HG03280 (cell line): ENCODE measurements around the gene ROPN1L.
A peak's percentile ranks its signal among the peaks of the same experiment; 100 is the strongest.
"Not testable (repeated sequence)": the region's sequence is repeated elsewhere in the genome, so short reads cannot be mapped to it uniquely, and the experiment has no call there.

ENCODE experiments used
- ATAC-seq: cut with Tn5 transposase; IDR thresholded peaks from one replicate; pipeline ENCODE4 v1.9.1; 2021; ENCODE audit warnings: mild to moderate bottlenecking, moderate library complexity; ENCODE audit not compliant: unreplicated experiment

ROPN1L gene

GRCh38 chr5:10497554-10497953 lies 55.9 kb downstream of the ROPN1L start:
- ATAC-seq, result no peak

GRCh38 chr5:10498350-10498749 lies 56.7 kb downstream of the ROPN1L start:
- ATAC-seq, result no peak

- ATAC-seq, result no peak
Observed at GRCh38 chr5:10499066-10499465, 57.4 kb downstream of the ROPN1L start.

- no peak for ATAC-seq
Observed at GRCh38 chr5:10499776-10500175, 58.1 kb downstream of the ROPN1L start.

- no peak for ATAC-seq
Observed at GRCh38 chr5:10500669-10501068, 59.0 kb downstream of the ROPN1L start.

- no peak for ATAC-seq
Observed at GRCh38 chr5:10501554-10502075, 59.9 kb downstream of the ROPN1L start.

GRCh38 chr5:10502130-10502529 lies 60.5 kb downstream of the ROPN1L start:
- ATAC-seq, result no peak

- no peak for ATAC-seq
Observed at GRCh38 chr5:10502578-10502977, 60.9 kb downstream of the ROPN1L start.

GRCh38 chr5:10503321-10503720 lies 61.6 kb downstream of the ROPN1L start:
- ATAC-seq, result no peak

GRCh38 chr5:10503997-10504793 lies 62.5 kb downstream of the ROPN1L start:
- no peak for ATAC-seq

GRCh38 chr5:10505517-10506095 lies 63.9 kb downstream of the ROPN1L start:
- peak; percentile 60 for ATAC-seq

GRCh38 chr5:10506535-10506934 lies 64.9 kb downstream of the ROPN1L start:
- no peak for ATAC-seq

GRCh38 chr5:10507575-10508096 lies 66.0 kb downstream of the ROPN1L start:
- ATAC-seq, result no peak

GRCh38 chr5:10509575-10509974 lies 67.9 kb downstream of the ROPN1L start:
- no peak for ATAC-seq

- ATAC-seq, result no peak
Observed at GRCh38 chr5:10511741-10512640, 70.3 kb downstream of the ROPN1L start.

- no peak for ATAC-seq
Observed at GRCh38 chr5:10513501-10514442, 72.1 kb downstream of the ROPN1L start.

GRCh38 chr5:10514572-10514971 lies 72.9 kb downstream of the ROPN1L start:
- not testable (repeated sequence) for ATAC-seq
